Thymus (tissue), 14 donors: ENCODE data around the gene PTCD1. TPM values are rescaled to one million over a fixed set of nuclear protein-coding genes. Genes with fewer than 3 reads are reported as not detected.

Source experiments
- DNase-seq, 9 donors: peaks; one replicate each; pipeline ENCODE4 v3.0.0-alpha.2; 2013; ENCODE audit warnings: low spot score in 9 of 9, low read depth in 6 of 9, missing footprints in 1 of 9
- H3K27ac ChIP-seq, 2 donors: one replicate each; pipeline ENCODE4 v1.5.1; 2013; ENCODE audit warnings: control low read depth in 1 of 2, low read depth in 1 of 2, low read length in 1 of 2, mild to moderate bottlenecking in 1 of 2, moderate library complexity in 1 of 2
- H3K27me3 ChIP-seq, 2 donors: one replicate each; pipeline ENCODE4 v1.5.1; 2013; ENCODE audit warnings: low read length in 1 of 2; ENCODE audit not compliant: control insufficient read depth in 2 of 2, insufficient read depth in 1 of 2
- H3K36me3 ChIP-seq, 2 donors: one replicate each; pipeline ENCODE4 v1.5.1; 2013; ENCODE audit warnings: low read length in 1 of 2, mild to moderate bottlenecking in 1 of 2, moderate library complexity in 1 of 2; ENCODE audit not compliant: control insufficient read depth in 2 of 2, insufficient read depth in 2 of 2
- H3K4me1 ChIP-seq, 2 donors: one replicate each; pipeline ENCODE4 v1.5.1; 2013; ENCODE audit warnings: low read length in 2 of 2; ENCODE audit not compliant: control insufficient read depth in 2 of 2, insufficient read depth in 2 of 2
- H3K4me3 ChIP-seq, 2 donors: one replicate each; pipeline ENCODE4 v1.5.1; 2013; ENCODE audit warnings: low read length in 2 of 2, control low read depth in 1 of 2, mild to moderate bottlenecking in 1 of 2
- H3K9me3 ChIP-seq, 2 donors: one replicate each; pipeline ENCODE4 v1.5.1; 2013; ENCODE audit warnings: low read length in 1 of 2, mild to moderate bottlenecking in 1 of 2; ENCODE audit not compliant: control insufficient read depth in 2 of 2, insufficient read depth in 1 of 2
- WGBS: extraction: QIAGEN DNeasy Blood & Tissue Kit; methylation state at CpG from one replicate; pipeline ENCODE4 v1.1.7; 2013; 5-methylcytosine and 5-hydroxymethylcytosine counted together
- long read RNA-seq, 10 donors: transcript quantifications; one replicate each; lab custom pipeline, GENCODE V29; 2026
- polyA plus RNA-seq: library from polyadenylated mRNA; stranded (reverse); fragments of 200-250 nt; gene quantifications from one replicate; pipeline ENCODE4 v1.2.3, GENCODE V29; 2013
- total RNA-seq: library from RNA; stranded (reverse); fragments of 120-200 nt; gene quantifications from one replicate; pipeline ENCODE4 v1.2.4, GENCODE V29; 2013
- donor health status: healthy.

PTCD1 gene
- 2.8 TPM for total RNA-seq
- 2.8 TPM for polyA plus RNA-seq
- long read RNA-seq, donor 1, result 0 reads
- long read RNA-seq, donor 2, result 0 reads
- long read RNA-seq, donor 3, full-length matches to known transcripts, result 1 of 1 reads
- long read RNA-seq, donor 3, partial matches to known transcripts, result 0 of 1 reads
- long read RNA-seq, donor 3, other reads (novel, unspliced or antisense), result 0 of 1 reads
- long read RNA-seq, donor 4, partial matches to known transcripts, result 48 of 109 reads
- long read RNA-seq, donor 4, other reads (novel, unspliced or antisense), result 61 of 109 reads
- long read RNA-seq, donor 5, result 0 reads
- long read RNA-seq, donor 6, result 0 reads
- long read RNA-seq, donor 7, partial matches to known transcripts, result 43 of 141 reads
- long read RNA-seq, donor 7, other reads (novel, unspliced or antisense), result 98 of 141 reads
- long read RNA-seq, donor 8, result 0 reads
- long read RNA-seq, donor 9, result 0 reads
- long read RNA-seq, donor 10, full-length matches to known transcripts, result 1 of 1 reads
- long read RNA-seq, donor 10, partial matches to known transcripts, result 0 of 1 reads
- long read RNA-seq, donor 10, other reads (novel, unspliced or antisense), result 0 of 1 reads

GRCh38 chr7:99438573-99439480 lies at the start of gene PTCD1, which contains the start of gene CPSF4:
TSS of gene PTCD1 (minus strand) at chr7:99438798. CDS start at chr7:99435242, 3,556 bp downstream.
TSS of gene CPSF4 (plus strand) at chr7:99438943. CDS start at chr7:99439083, 140 bp downstream.
- Histone ChIP-seq H3K27me3 (no peaks in the 10 kb centered on the region), H3K27ac (peak within 1 kb of the TSS in 1 of 2 donors; percentile 61), H3K4me1 (peaks cover 14 to 18% of the 10 kb centered on the region in 2 donors), H3K9me3 (no peaks in the 10 kb centered on the region), H3K36me3 (peaks cover 8 to 12% of the 10 kb centered on the region in 2 donors), H3K4me3 (peak within 1 kb of the TSS; percentile 64 to 85)
- under 1% methylated on average over 89 of the region's 89 CpGs for WGBS
- DNase-seq, result peak; percentile 45 to 86 (median 61)

- Histone ChIP-seq H3K4me3 (no peak overlapping the region), H3K27ac (no peak overlapping the region), H3K36me3 (peaks cover 18 to 30% of the 10 kb centered on the region in 2 donors), H3K4me1 (no peaks in the 10 kb centered on the region), H3K27me3 (no peaks in the 10 kb centered on the region), H3K9me3 (no peaks in the 10 kb centered on the region)
- WGBS, result 96% methylated on average over 5 of the region's 5 CpGs
- DNase-seq, result no peak
Measured at GRCh38 chr7:99485094-99485493, 46.5 kb upstream of the PTCD1 start.

GRCh38 chr7:99478464-99479440 lies 40.2 kb upstream of the PTCD1 start:
- Histone ChIP-seq H3K4me1 (peaks cover 0 to 7% of the 10 kb centered on the region in 2 donors), H3K36me3 (peaks cover 14 to 31% of the 10 kb centered on the region in 2 donors), H3K27ac (no peak overlapping the region), H3K4me3 (no peak overlapping the region), H3K27me3 (no peaks in the 10 kb centered on the region), H3K9me3 (peaks cover 0 to 2% of the 10 kb centered on the region in 2 donors)
- no peak for DNase-seq
- WGBS, result 93% methylated on average over 15 of the region's 15 CpGs

GRCh38 chr7:99476107-99476506 lies 37.5 kb upstream of the PTCD1 start:
- WGBS, result 94% methylated on average over 5 of the region's 5 CpGs
- H3K27ac ChIP-seq, result no peak overlapping the region
- H3K4me3 ChIP-seq, result no peak overlapping the region
- peaks cover 5 to 16% of the 10 kb centered on the region in 2 donors for H3K4me1 ChIP-seq
- peaks cover 14 to 31% of the 10 kb centered on the region in 2 donors for H3K36me3 ChIP-seq
- DNase-seq, result no peak
- no peaks in the 10 kb centered on the region for H3K27me3 ChIP-seq
- peaks cover 0 to 2% of the 10 kb centered on the region in 2 donors for H3K9me3 ChIP-seq

GRCh38 chr7:99473315-99473596 lies 34.7 kb upstream of the PTCD1 start:
- Histone ChIP-seq H3K27ac (peak overlapping the region; percentile 72 to 84), H3K4me3 (peak overlapping the region; percentile 73 to 88), H3K9me3 (peaks cover 0 to under 1% of the 10 kb centered on the region in 2 donors), H3K36me3 (peaks cover 4 to 13% of the 10 kb centered on the region in 2 donors), H3K4me1 (peaks cover 5 to 13% of the 10 kb centered on the region in 2 donors), H3K27me3 (peaks cover 4 to 22% of the 10 kb centered on the region in 2 donors)
- WGBS, result 2% methylated on average over 7 of the region's 7 CpGs
- peak in 3 of 9 donors; percentile 26 to 55 (median 31) for DNase-seq

- peak; percentile 82 to 98 (median 95) for DNase-seq
- WGBS, result under 1% methylated on average over 56 of the region's 56 CpGs
Measured at GRCh38 chr7:99472561-99473314, 34.1 kb upstream of the PTCD1 start, which contains the start of gene ZNF789. TSS of gene ZNF789 (plus strand) at chr7:99472890. CDS start at chr7:99476457, 3,567 bp downstream.

GRCh38 chr7:99469381-99470065 lies 30.9 kb upstream of the PTCD1 start:
- Histone ChIP-seq H3K27ac (no peak overlapping the region), H3K36me3 (no peaks in the 10 kb centered on the region), H3K9me3 (peaks cover 0 to 5% of the 10 kb centered on the region in 2 donors), H3K4me1 (peaks cover 13 to 26% of the 10 kb centered on the region in 2 donors), H3K4me3 (no peak overlapping the region), H3K27me3 (peaks cover 4 to 23% of the 10 kb centered on the region in 2 donors)
- WGBS, result 61% methylated on average over 23 of the region's 23 CpGs
- no peak for DNase-seq

More at GRCh38 chr7:99472561-99473314, 34.1 kb upstream of the PTCD1 start, which contains the start of gene ZNF789:
- Histone ChIP-seq H3K27ac (peak within 1 kb of the TSS; percentile 81 to 92), H3K9me3 (no peaks in the 10 kb centered on the region), H3K27me3 (peaks cover 4 to 23% of the 10 kb centered on the region in 2 donors), H3K36me3 (peaks cover 4 to 8% of the 10 kb centered on the region in 2 donors), H3K4me3 (peak within 1 kb of the TSS; percentile 73 to 88), H3K4me1 (peaks cover 5 to 13% of the 10 kb centered on the region in 2 donors)
